Body of pancreas (tissue), 4 donors: Measurements from ENCODE around the gene MYO1E. TPM values are rescaled to one million over a fixed set of nuclear protein-coding genes. Genes with fewer than 3 reads are reported as not detected.
A peak's percentile ranks its signal among the peaks of the same experiment; 100 is the strongest.

ENCODE experiments used
- ATAC-seq: fragments of 150-250 bp; one replicate; pipeline ENCODE4 v1.9.1; 2016
- DNase-seq, 4 donors: peaks; one replicate each; pipeline ENCODE4 v3.0.0-alpha.2; 2019
- H3K27ac ChIP-seq, 4 donors: fragments of 200-600 bp; sonication (generic); 1 replicate in 3 of 4; 2 replicates in 1 of 4; pipeline versions ENCODE4 v1.5.1 to v1.6.1; 2016 to 2019; ENCODE audit warnings: mild to moderate bottlenecking in 1 of 4, mixed read lengths in 1 of 4, moderate library complexity in 1 of 4
- H3K27me3 ChIP-seq, 2 donors: fragments of 200-600 bp; sonication (generic); one replicate each; pipeline ENCODE4 v1.6.0; 2016; ENCODE audit warnings: mild to moderate bottlenecking in 1 of 2
- H3K36me3 ChIP-seq, 2 donors: fragments of 200-600 bp; sonication (generic); replicated peaks in 1 of 2; 2 replicates each; pipeline ENCODE4 v1.5.1; 2016; ENCODE audit warnings: low read depth in 2 of 2; ENCODE audit not compliant: insufficient read depth in 1 of 2
- H3K4me1 ChIP-seq: fragments of 200-600 bp; sonication (generic); one replicate; pipeline ENCODE4 v1.6.0; 2016
- H3K4me3 ChIP-seq, 2 donors: fragments of 200-600 bp; sonication (generic); 1 replicate in 1 of 2; 2 replicates in 1 of 2; pipeline ENCODE4 v1.5.1; 2016 to 2019
- H3K9me3 ChIP-seq, 3 donors: fragments of 200-600 bp; sonication (generic); 1 replicate in 2 of 3; 2 replicates in 1 of 3; pipeline ENCODE4 v1.5.1; 2016
- POLR2A ChIP-seq, 3 donors: fragments of 450-650 bp; IDR thresholded peaks; one replicate each; pipeline ENCODE4 v1.6.1; 2016; ENCODE audit warnings: antibody characterized with exemption in 3 of 3, mild to moderate bottlenecking in 2 of 3
- WGBS, 2 donors: methylation state at CpG; one replicate each; pipeline ENCODE4 v1.1.5; 2017; 5-methylcytosine and 5-hydroxymethylcytosine counted together
- intact Hi-C: fragments of 100-400 bp; cut with DNase I; formaldehyde crosslinking; loops from one replicate; pipeline ENCODE4 v1.15.1; 2023
- total RNA-seq, 2 donors: library from RNA; depleted of rRNA; stranded (reverse); fragments of >200 nt; gene quantifications; one replicate each; pipeline ENCODE4 v1.1.0, GENCODE V29; 2016
- TF ChIP-seq, protein P1 (sequence below), 7 experiments: fragments of 450-650 bp in 4 of 7; fragments of 200-600 bp in 3 of 7; sonication (generic) in 3 of 7; IDR thresholded peaks; one replicate each; pipeline ENCODE4 v1.5.1; 2016 to 2019; ENCODE audit warnings: antibody characterized with exemption in 7 of 7

MYO1E gene
- total RNA-seq, 2 donors from 2014 or later: 14.0 to 48.5 TPM

DNA sequence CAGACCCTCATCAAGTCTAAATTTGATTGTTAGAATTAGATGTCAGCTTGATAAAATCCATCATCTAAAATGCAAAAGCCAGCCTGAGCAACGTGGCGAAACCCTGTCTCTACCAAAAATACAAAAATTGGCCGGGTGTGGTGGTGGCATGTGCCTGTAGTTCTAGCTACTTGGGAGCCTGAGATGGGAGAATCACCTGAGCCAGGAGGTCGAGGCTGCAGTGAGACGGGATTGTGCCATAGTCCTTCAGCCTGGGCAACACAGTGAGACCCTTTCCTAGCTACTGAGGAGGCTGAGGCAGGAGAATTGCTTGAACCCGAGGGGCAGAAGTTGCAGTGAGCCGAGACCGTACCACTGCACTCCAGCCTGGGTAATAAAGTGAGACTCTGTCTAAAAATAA is 69.5 kb downstream of the MYO1E start:
- ATAC-seq (no peak), DNase-seq (no peak)
- Histone ChIP-seq H3K36me3 (no peaks in the 10 kb centered on the region), H3K4me1 (peaks cover 11% of the 10 kb centered on the region), H3K4me3 (no peak overlapping the region), H3K27me3 (no peaks in the 10 kb centered on the region), H3K27ac (no peak overlapping the region), H3K9me3 (no peaks in the 10 kb centered on the region)
- 92 to 94% methylated on average over 8 of the region's 8 CpGs for WGBS, 2 donors
- intact Hi-C loops: no loop called here
- no peak for TF ChIP-seq POLR2A (IDR thresholded peaks at IDR 0.05)
- TF ChIP-seq, protein P1, sequence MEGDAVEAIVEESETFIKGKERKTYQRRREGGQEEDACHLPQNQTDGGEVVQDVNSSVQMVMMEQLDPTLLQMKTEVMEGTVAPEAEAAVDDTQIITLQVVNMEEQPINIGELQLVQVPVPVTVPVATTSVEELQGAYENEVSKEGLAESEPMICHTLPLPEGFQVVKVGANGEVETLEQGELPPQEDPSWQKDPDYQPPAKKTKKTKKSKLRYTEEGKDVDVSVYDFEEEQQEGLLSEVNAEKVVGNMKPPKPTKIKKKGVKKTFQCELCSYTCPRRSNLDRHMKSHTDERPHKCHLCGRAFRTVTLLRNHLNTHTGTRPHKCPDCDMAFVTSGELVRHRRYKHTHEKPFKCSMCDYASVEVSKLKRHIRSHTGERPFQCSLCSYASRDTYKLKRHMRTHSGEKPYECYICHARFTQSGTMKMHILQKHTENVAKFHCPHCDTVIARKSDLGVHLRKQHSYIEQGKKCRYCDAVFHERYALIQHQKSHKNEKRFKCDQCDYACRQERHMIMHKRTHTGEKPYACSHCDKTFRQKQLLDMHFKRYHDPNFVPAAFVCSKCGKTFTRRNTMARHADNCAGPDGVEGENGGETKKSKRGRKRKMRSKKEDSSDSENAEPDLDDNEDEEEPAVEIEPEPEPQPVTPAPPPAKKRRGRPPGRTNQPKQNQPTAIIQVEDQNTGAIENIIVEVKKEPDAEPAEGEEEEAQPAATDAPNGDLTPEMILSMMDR (IDR thresholded peaks at IDR 0.05): no peak

DNA sequence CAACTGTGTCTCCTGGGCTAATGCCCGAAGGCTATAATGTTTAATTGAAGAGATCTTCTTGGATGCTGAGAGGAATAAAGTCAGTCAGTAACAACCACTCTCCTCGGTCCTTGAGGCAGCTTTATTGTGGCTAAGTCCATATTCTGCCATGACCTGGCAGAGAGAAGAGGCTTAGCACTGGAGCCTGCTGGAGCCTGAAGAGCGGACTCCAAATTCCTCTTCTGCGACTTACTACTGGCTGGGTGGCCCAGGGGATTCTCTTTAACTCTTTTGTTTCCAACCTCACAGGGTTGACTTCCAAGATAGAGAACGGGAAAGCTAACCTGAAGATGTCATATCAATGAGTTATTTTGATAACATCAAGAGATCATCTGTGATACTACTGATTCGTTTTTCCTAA is 71.1 kb downstream of the MYO1E start:
- H3K4me1 ChIP-seq: peaks cover 11% of the 10 kb centered on the region
- ATAC-seq: no peak
- no peak for TF ChIP-seq POLR2A (IDR thresholded peaks at IDR 0.05)
- TF ChIP-seq, protein P1 (IDR thresholded peaks at IDR 0.05): no peak

DNA sequence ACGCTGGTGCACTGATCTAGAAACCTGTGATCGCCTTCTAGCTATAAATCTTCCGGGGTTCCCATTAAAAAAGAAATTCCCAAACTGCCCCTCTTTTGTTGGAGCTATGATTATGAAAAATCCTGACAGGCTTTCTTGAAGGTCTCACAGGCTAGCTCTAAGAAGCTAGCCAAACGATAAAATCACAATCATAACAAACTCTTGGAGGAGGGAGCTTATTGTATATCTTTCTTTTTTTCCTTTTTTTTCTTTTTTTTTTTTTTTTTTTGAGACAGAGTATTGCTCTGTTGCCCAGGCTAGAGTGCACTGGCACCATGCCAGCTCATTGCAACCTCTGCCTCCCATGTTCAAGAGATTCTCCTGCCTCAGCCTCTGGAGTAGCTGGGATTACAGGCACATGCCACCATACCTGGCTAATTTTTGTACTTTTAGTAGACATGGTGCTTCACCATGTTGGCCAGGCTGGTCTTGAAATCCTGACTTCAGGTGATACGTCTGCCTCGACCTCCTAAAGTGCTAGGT is 72.0 kb downstream of the MYO1E start:
- Histone ChIP-seq H3K27me3 (no peaks in the 10 kb centered on the region), H3K9me3 (no peaks in the 10 kb centered on the region), H3K4me3 (no peak overlapping the region), H3K4me1 (peaks cover 11% of the 10 kb centered on the region), H3K36me3 (no peaks in the 10 kb centered on the region), H3K27ac (peak overlapping the region in 3 of 4 donors; percentile 50 to 81 (median 59))
- TF ChIP-seq, protein P1 (IDR thresholded peaks at IDR 0.05): no peak
- TF ChIP-seq POLR2A (IDR thresholded peaks at IDR 0.05): no peak
- DNase-seq (peak in 3 of 4 donors; percentile 19 to 42 (median 27)), ATAC-seq (no peak)
- intact Hi-C loops: no loop called here
- WGBS, 2 donors: 65 to 69% methylated on average over 6 of the region's 6 CpGs

More for the DNA sequence above, 71.1 kb downstream of the MYO1E start:
- Histone ChIP-seq H3K27ac (no peak overlapping the region), H3K27me3 (no peaks in the 10 kb centered on the region), H3K4me3 (no peak overlapping the region), H3K9me3 (no peaks in the 10 kb centered on the region), H3K36me3 (no peaks in the 10 kb centered on the region)
- intact Hi-C loops: no loop called here
- WGBS, 2 donors: 81 to 85% methylated on average over 6 of the region's 6 CpGs
- DNase-seq: no peak

DNA sequence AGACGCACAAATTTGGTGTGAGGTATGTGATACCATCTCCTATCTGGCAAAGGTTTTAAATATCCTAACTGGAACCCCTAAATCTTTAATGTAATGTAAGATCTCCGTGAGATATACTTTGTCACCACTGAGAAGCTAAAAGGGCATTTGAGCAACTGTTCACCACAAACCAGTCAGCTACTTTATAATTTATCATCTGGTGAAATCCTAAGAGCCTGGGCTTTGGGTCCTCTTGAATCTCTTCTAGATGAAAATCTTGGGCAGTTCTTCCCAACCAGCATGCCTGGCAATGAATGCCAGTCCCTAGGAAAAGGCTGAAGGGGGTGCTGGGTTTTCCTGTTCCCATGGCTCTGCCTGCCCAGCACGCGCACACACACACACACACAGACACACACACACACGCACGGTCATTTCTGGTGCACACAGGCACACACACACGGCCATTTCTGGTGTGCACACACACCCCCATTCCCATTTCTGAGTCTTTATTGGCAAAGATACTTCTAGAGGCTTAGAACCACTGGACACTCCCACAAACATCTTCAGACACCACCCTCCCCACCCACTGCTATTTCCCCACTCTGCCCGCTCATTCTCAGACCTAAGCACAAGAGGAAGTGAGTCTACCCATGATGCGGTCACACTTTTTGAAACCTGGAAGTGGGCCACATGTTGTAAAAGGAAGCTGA is 72.6 kb downstream of the MYO1E start:
- peak overlapping the region; percentile 48 to 81 (median 54) for H3K27ac ChIP-seq
- intact Hi-C loops: no loop called here
- peaks cover 14% of the 10 kb centered on the region for H3K4me1 ChIP-seq
- peak; percentile 83 for ATAC-seq
- peak; percentile 47 to 86 (median 70) for DNase-seq
- H3K36me3 ChIP-seq: no peaks in the 10 kb centered on the region
- no peaks in the 10 kb centered on the region for H3K9me3 ChIP-seq
- WGBS, 2 donors: 51 to 70% methylated on average over 9 of the region's 9 CpGs
- peak in 1 of 3 donors; percentile 20 for TF ChIP-seq POLR2A (IDR thresholded peaks at IDR 0.05)
- TF ChIP-seq, protein P1 (IDR thresholded peaks at IDR 0.05): no peak
- no peaks in the 10 kb centered on the region for H3K27me3 ChIP-seq
- H3K4me3 ChIP-seq: no peak overlapping the region

DNA sequence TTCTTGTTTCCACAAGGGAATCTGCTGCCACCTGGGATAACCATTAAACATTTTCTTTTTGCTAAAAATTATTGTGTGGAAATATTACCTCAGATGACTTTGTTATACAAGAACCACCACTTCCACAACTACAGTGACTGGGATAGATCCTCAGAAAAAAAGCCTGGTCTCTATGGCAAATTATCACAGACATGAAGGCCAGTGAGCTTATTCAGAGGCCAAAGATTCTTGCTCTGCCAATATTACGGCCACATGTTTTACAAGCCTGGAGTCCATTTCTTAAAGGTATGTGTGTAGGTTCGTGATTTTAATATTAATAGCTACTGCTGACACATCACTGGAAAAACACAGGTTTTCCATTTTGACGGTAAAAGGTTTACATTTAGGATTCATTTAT is 73.8 kb downstream of the MYO1E start:
- DNase-seq: no peak
- Histone ChIP-seq H3K4me1 (peaks cover 11% of the 10 kb centered on the region), H3K27ac (no peak overlapping the region), H3K4me3 (no peak overlapping the region), H3K36me3 (no peaks in the 10 kb centered on the region), H3K9me3 (no peaks in the 10 kb centered on the region), H3K27me3 (no peaks in the 10 kb centered on the region)
- TF ChIP-seq, protein P1 (IDR thresholded peaks at IDR 0.05): no peak
- TF ChIP-seq POLR2A (IDR thresholded peaks at IDR 0.05): no peak
- WGBS, 2 donors: 77 to 92% methylated on average over 3 of the region's 3 CpGs
- intact Hi-C loops: no loop called here
- no peak for ATAC-seq
